Trophoblast cell (in vitro differentiated cells and primary cell): ENCODE results near the gene DMTF1.

Experiments
- DNase-seq, 2 donors: peaks; one replicate each; pipeline ENCODE4 v3.0.0-alpha.2; 2016
- H2AFZ ChIP-seq: 2 replicates; pipeline ENCODE4 v1.6.1; 2013; ENCODE audit warnings: low read length, moderate library complexity, mild to moderate bottlenecking; ENCODE audit not compliant: insufficient read depth, poor library complexity
- H2AK5ac ChIP-seq: 2 replicates; pipeline ENCODE4 v1.6.1; 2013; ENCODE audit warnings: mild to moderate bottlenecking, low read length
- H2BK120ac ChIP-seq: 2 replicates; pipeline ENCODE4 v1.6.1; 2013; ENCODE audit warnings: low read length, mild to moderate bottlenecking, moderate library complexity; ENCODE audit not compliant: insufficient read depth, poor library complexity
- H2BK12ac ChIP-seq: 2 replicates; pipeline ENCODE4 v1.6.1; 2013; ENCODE audit warnings: mild to moderate bottlenecking, low read length, moderate library complexity
- H2BK5ac ChIP-seq: 2 replicates; pipeline ENCODE4 v1.6.1; 2013; ENCODE audit warnings: low read length, low read depth, moderate library complexity, mild to moderate bottlenecking; ENCODE audit not compliant: poor library complexity
- H3K14ac ChIP-seq: 2 replicates; pipeline ENCODE4 v1.6.1; 2013; ENCODE audit warnings: mild to moderate bottlenecking, low read length
- H3K18ac ChIP-seq: 2 replicates; pipeline ENCODE4 v1.6.1; 2013; ENCODE audit warnings: mild to moderate bottlenecking, low read length
- H3K23ac ChIP-seq: 2 replicates; pipeline ENCODE4 v1.6.1; 2013; ENCODE audit warnings: low read length
- H3K27ac ChIP-seq: 2 replicates; pipeline ENCODE4 v1.5.1; 2013; ENCODE audit warnings: low read depth, mild to moderate bottlenecking, inconsistent platforms, low read length, moderate library complexity
- H3K27me3 ChIP-seq: 2 replicates; pipeline ENCODE4 v1.6.1; 2013; ENCODE audit warnings: inconsistent platforms, mild to moderate bottlenecking, low read length, moderate library complexity; ENCODE audit not compliant: insufficient read depth
- H3K36me3 ChIP-seq, 2 experiments: 1 replicate in 1 of 2; 2 replicates in 1 of 2; pipeline ENCODE4 v1.6.1; 2013; ENCODE audit warnings: low read length in 2 of 2, mild to moderate bottlenecking in 2 of 2, moderate library complexity in 1 of 2; ENCODE audit not compliant: insufficient read depth in 2 of 2, control insufficient read depth in 1 of 2
- H3K4ac ChIP-seq: 2 replicates; pipeline ENCODE4 v1.6.1; 2013; ENCODE audit warnings: low read depth, mild to moderate bottlenecking, low read length, moderate library complexity
- H3K4me1 ChIP-seq, 2 experiments: 1 replicate in 1 of 2; 2 replicates in 1 of 2; pipeline ENCODE4 v1.6.1; 2013; ENCODE audit warnings: low read length in 2 of 2, mild to moderate bottlenecking in 2 of 2, moderate library complexity in 1 of 2; ENCODE audit not compliant: insufficient read depth in 2 of 2, control insufficient read depth in 1 of 2
- H3K4me2 ChIP-seq: 2 replicates; pipeline ENCODE4 v1.6.1; 2013; ENCODE audit warnings: inconsistent platforms, mild to moderate bottlenecking, low read length, moderate library complexity
- H3K4me3 ChIP-seq: 2 replicates; pipeline ENCODE4 v1.5.1; 2013; ENCODE audit warnings: mild to moderate bottlenecking, low read depth, low read length, inconsistent platforms
- H3K79me1 ChIP-seq: one replicate; pipeline ENCODE4 v1.6.1; 2013; ENCODE audit warnings: low read length
- H3K79me2 ChIP-seq: 2 replicates; pipeline ENCODE4 v1.6.1; 2013; ENCODE audit warnings: low read length, mild to moderate bottlenecking; ENCODE audit not compliant: control insufficient read depth, insufficient read depth, poor library complexity
- H3K9ac ChIP-seq: 2 replicates; pipeline ENCODE4 v1.6.1; 2013; ENCODE audit warnings: mild to moderate bottlenecking, low read length
- H3K9me3 ChIP-seq: 2 replicates; pipeline ENCODE4 v1.6.1; 2013; ENCODE audit warnings: low read depth, mild to moderate bottlenecking, control low read depth, inconsistent platforms, low read length; ENCODE audit not compliant: insufficient read depth
- H4K12ac ChIP-seq: 2 replicates; pipeline ENCODE4 v1.6.1; 2013; ENCODE audit warnings: low read depth, mild to moderate bottlenecking, low read length, moderate library complexity
- H4K8ac ChIP-seq: 2 replicates; pipeline ENCODE4 v1.6.1; 2013; ENCODE audit warnings: low read depth, mild to moderate bottlenecking, low read length, moderate library complexity
- H4K91ac ChIP-seq: one replicate; pipeline ENCODE4 v1.6.1; 2013; ENCODE audit warnings: low read depth, mild to moderate bottlenecking, low read length, moderate library complexity
- WGBS: extraction: QIAGEN DNeasy Blood & Tissue Kit; methylation state at CpG from one replicate; pipeline ENCODE4 v1.1.7; 2013; ENCODE audit warnings: missing lambda C conversion rate; ENCODE audit not compliant: insufficient read length, insufficient coverage; ENCODE audit errors: extremely low coverage; 5-methylcytosine and 5-hydroxymethylcytosine counted together

Gene DMTF1

DNA sequence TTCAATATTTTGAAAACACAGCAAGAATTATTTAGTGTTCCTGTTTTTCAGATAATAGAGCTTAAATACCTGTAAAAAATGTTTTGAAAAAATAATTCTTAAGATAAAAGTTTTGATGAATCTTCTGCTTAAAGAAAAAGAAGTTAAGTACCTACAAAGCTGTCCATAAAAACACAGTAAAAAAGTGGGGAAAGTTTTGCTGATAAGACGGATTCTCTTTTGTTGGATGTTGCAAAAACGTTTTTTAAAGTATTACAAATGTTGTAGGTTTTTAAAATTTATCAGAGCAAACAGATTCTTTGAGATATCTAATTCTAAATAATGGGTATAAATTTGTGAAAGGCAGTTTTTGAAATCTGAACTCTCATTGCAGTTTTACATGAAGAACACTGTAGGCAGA is 12.2 kb downstream of the DMTF1 start:
- H3K18ac ChIP-seq = no peak overlapping the region
- DNase-seq = no peak
- H4K8ac ChIP-seq = no peak overlapping the region
- H3K9ac ChIP-seq = no peak overlapping the region
- H3K27ac ChIP-seq = no peak overlapping the region
- no peak overlapping the region for H2AK5ac ChIP-seq
- no peak overlapping the region for H3K4me2 ChIP-seq
- no peak overlapping the region for H3K23ac ChIP-seq
- no peak overlapping the region for H4K91ac ChIP-seq
- H3K4me3 ChIP-seq = no peak overlapping the region
- H3K14ac ChIP-seq = no peak overlapping the region
- no CpG with 5 or more reads among the region's 2 CpGs for WGBS
- no peaks in the 10 kb centered on the region for H3K9me3 ChIP-seq
- H3K79me2 ChIP-seq = no peaks in the 10 kb centered on the region
- H3K79me1 ChIP-seq = no peaks in the 10 kb centered on the region
- peaks cover 7 to 18% of the 10 kb centered on the region in 2 experiments for H3K36me3 ChIP-seq
- H2AFZ ChIP-seq = no peak overlapping the region
- H3K4ac ChIP-seq = no peak overlapping the region
- H3K27me3 ChIP-seq = no peaks in the 10 kb centered on the region
- no peaks in the 10 kb centered on the region for H3K4me1 ChIP-seq
- no peak overlapping the region for H2BK120ac ChIP-seq
- no peak overlapping the region for H4K12ac ChIP-seq
- no peak overlapping the region for H2BK12ac ChIP-seq
- no peak overlapping the region for H2BK5ac ChIP-seq

DNA sequence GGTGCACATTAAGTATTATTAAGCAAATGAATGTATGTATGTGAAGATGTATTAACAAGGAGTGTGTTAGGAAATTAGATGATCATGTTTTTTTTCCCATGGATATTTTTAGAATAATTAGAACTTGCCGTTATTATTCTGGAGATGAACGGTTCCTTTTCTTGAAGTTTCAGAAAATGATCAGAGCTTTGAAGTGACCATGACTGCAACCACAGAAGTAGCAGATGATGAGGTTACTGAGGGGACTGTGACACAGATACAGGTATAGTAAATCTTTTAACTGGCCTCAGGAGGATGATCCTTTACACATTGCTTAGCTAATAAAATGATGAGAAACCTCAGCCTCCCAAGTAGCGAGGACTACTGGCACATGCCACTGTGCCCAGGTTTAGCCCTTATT is 18.6 kb downstream of the DMTF1 start:
- H4K8ac ChIP-seq = no peak overlapping the region
- H3K4me1 ChIP-seq = no peaks in the 10 kb centered on the region
- H3K18ac ChIP-seq = no peak overlapping the region
- H2AFZ ChIP-seq = no peak overlapping the region
- H3K27me3 ChIP-seq = no peaks in the 10 kb centered on the region
- no peak overlapping the region for H2BK120ac ChIP-seq
- WGBS = no CpG with 5 or more reads among the region's 3 CpGs
- H3K79me1 ChIP-seq = no peaks in the 10 kb centered on the region
- no peak overlapping the region for H4K12ac ChIP-seq
- no peak overlapping the region for H2AK5ac ChIP-seq
- no peak overlapping the region for H3K4me3 ChIP-seq
- no peak overlapping the region for H4K91ac ChIP-seq
- H3K9ac ChIP-seq = no peak overlapping the region
- no peak overlapping the region for H2BK12ac ChIP-seq
- H3K27ac ChIP-seq = no peak overlapping the region
- H3K14ac ChIP-seq = no peak overlapping the region
- no peaks in the 10 kb centered on the region for H3K9me3 ChIP-seq
- no peak for DNase-seq
- H3K36me3 ChIP-seq = peaks cover 7 to 33% of the 10 kb centered on the region in 2 experiments
- H3K23ac ChIP-seq = no peak overlapping the region
- no peaks in the 10 kb centered on the region for H3K79me2 ChIP-seq
- no peak overlapping the region for H2BK5ac ChIP-seq
- no peak overlapping the region for H3K4ac ChIP-seq
- no peak overlapping the region for H3K4me2 ChIP-seq

DNA sequence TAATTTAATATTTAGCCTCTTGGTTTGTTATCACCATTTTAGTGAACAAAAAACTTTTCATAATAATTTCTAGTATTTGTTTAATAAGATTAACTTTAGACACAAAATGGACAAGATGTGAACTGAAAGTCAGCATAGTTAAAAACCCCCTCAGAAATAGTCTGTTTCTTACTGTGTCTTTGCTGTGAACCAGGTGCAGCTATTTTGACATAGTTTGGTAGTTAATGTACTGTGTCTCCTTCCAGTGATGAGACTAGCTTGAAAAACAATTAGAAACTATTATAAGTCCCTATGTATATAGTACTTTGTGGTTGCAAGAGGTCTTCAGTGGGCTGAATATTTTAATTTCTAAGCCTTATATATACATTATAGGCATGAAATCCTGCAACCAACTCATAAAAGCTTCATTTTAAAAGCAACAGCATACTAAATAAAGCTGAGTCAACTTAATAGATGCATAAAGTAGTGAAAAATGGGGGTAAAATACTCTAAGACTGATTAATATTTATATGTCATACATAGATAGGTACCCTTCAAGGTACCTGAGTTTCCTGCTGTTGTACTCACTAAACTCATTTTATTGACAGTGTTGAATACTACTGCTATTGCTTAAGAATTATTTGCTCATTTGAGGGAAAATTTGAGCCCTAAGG is 19.2 kb downstream of the DMTF1 start:
- Histone ChIP-seq H3K23ac (no peak overlapping the region), H3K27me3 (no peaks in the 10 kb centered on the region), H4K12ac (no peak overlapping the region), H2AK5ac (no peak overlapping the region), H3K14ac (no peak overlapping the region), H2BK120ac (no peak overlapping the region), H4K91ac (no peak overlapping the region), H3K36me3 (peaks cover 7 to 31% of the 10 kb centered on the region in 2 experiments), H3K9me3 (no peaks in the 10 kb centered on the region), H3K4me1 (no peaks in the 10 kb centered on the region), H3K79me1 (no peaks in the 10 kb centered on the region), H3K79me2 (no peaks in the 10 kb centered on the region), H3K4ac (no peak overlapping the region), H4K8ac (no peak overlapping the region), H3K4me2 (no peak overlapping the region), H3K9ac (no peak overlapping the region), H3K18ac (no peak overlapping the region), H3K4me3 (no peak overlapping the region), H2AFZ (no peak overlapping the region), H2BK12ac (no peak overlapping the region), H2BK5ac (no peak overlapping the region), H3K27ac (no peak overlapping the region)
- DNase-seq = no peak

DNA sequence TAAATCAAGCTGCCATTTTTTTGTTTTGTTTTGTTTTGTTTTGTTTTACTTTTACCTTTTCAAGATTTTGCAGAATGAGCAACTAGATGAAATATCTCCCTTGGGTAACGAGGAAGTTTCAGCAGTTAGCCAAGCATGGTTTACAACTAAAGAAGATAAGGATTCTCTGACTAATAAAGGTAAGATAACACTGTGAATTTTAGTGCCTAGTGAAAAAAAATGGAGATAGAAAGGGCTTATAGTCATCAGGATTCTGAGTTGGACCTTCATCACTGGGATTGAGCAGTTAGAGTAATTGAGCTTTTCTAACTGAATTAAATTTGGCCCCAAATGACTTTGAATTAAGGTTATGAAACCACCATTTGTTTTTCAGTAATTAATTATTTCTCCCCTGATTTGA is 21.2 kb downstream of the DMTF1 start:
- Histone ChIP-seq H3K4me3 (no peak overlapping the region), H4K8ac (no peak overlapping the region), H2BK120ac (no peak overlapping the region), H2AK5ac (no peak overlapping the region), H3K4me2 (no peak overlapping the region), H4K91ac (no peak overlapping the region), H3K27ac (no peak overlapping the region), H2BK12ac (no peak overlapping the region), H4K12ac (no peak overlapping the region), H3K79me2 (no peaks in the 10 kb centered on the region), H3K14ac (no peak overlapping the region), H3K9ac (no peak overlapping the region), H3K9me3 (no peaks in the 10 kb centered on the region), H3K18ac (no peak overlapping the region), H2AFZ (no peak overlapping the region), H3K27me3 (no peaks in the 10 kb centered on the region), H3K36me3 (peaks cover 7 to 25% of the 10 kb centered on the region in 2 experiments), H2BK5ac (no peak overlapping the region), H3K4me1 (no peaks in the 10 kb centered on the region), H3K79me1 (no peaks in the 10 kb centered on the region), H3K23ac (no peak overlapping the region), H3K4ac (no peak overlapping the region)
- peak in 1 of 2 donors; percentile 34 for DNase-seq
- WGBS = no CpG with 5 or more reads among the region's 1 CpG
